ENCODE data around the gene FBXL16. TPM values are rescaled to one million over a fixed set of nuclear protein-coding genes. Genes with fewer than 3 reads are reported as not detected.

The FBXL16 gene
- total and polyA plus RNA-seq, 2 of the 13 experiments (the other 11 are each of a cell fraction or from before 2014, with no cell fraction given): 0.22 to 2.0 TPM

DNA sequence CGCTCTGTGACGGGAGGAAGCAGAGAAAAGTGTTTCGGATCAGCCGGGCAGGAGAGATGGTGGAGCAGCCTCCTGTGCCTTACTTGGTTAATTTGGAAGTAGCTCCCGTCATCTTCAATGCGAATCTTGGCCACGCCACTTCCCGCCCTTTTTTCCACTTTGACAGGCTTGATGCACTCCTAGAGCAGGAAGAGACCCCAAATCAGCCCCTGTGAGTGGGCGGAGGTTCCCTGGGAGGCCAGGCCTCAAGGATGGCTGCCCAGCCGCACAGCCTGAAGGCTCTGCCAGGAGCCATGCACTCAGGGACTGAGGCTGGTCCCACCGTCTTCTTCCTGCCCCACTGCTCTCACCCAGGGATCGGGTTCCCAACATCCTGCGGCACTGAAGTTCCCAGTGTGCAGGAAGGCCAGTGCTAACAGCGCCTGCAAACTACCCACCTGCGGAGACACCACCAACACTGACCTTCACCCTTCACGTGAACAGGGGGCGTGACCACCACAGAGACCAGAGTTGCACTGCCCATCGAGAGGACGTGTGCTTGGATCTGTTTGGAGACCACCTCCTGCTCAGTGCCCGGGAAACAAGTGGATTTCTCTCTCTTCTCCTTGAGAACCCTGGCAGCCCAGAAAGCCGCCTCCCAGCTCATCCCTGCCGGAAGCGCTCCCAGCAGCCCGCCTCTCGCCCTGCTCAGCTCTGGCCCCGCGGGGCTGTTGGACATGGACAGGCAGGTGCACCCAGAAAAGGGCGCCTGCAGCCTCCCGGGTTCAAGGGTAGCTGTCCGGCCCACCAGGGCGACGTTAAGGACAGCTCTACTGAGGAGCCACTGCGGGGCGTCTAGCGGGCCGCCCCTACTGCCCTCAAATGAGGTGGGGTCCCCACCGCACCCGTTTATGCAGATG lies 34.2 kb upstream of the FBXL16 start (continued):
- TF ChIP-seq ZNF687 (CRISPR knock-in tag; IDR thresholded peaks at IDR 0.05): peak; percentile 40
- no peak for TF ChIP-seq JUND (CRISPR knock-in tag; IDR thresholded peaks at IDR 0.05)
- no peak for TF ChIP-seq CENPT (CRISPR knock-in tag; IDR thresholded peaks at IDR 0.05; ENCODE audit: low read depth)
- TF ChIP-seq, protein P1, sequence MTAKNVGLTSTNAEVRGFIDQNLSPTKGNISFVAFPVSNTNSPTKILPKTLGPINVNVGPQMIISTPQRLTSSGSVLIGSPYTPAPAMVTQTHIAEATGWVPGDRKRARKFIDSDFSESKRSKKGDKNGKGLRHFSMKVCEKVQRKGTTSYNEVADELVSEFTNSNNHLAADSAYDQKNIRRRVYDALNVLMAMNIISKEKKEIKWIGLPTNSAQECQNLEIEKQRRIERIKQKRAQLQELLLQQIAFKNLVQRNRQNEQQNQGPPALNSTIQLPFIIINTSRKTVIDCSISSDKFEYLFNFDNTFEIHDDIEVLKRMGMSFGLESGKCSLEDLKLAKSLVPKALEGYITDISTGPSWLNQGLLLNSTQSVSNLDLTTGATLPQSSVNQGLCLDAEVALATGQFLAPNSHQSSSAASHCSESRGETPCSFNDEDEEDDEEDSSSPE (CRISPR knock-in tag; IDR thresholded peaks at IDR 0.05): no peak
- TF ChIP-seq, protein P2, sequence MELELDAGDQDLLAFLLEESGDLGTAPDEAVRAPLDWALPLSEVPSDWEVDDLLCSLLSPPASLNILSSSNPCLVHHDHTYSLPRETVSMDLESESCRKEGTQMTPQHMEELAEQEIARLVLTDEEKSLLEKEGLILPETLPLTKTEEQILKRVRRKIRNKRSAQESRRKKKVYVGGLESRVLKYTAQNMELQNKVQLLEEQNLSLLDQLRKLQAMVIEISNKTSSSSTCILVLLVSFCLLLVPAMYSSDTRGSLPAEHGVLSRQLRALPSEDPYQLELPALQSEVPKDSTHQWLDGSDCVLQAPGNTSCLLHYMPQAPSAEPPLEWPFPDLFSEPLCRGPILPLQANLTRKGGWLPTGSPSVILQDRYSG (CRISPR knock-in tag; IDR thresholded peaks at IDR 0.05): no peak
- TF ChIP-seq REST (IDR thresholded peaks at IDR 0.05; ENCODE audit: borderline replicate concordance in 1 of 2, low read depth in 1 of 2, low read length in 2 of 2): no peak
- no peak for TF ChIP-seq MED8 (CRISPR knock-in tag; IDR thresholded peaks at IDR 0.05; ENCODE audit: insufficient replicate concordance)
- TF ChIP-seq FOXA3 (CRISPR knock-in tag; IDR thresholded peaks at IDR 0.05): no peak; the same call in 1 of the 2 replicates
- TF ChIP-seq, protein P3, sequence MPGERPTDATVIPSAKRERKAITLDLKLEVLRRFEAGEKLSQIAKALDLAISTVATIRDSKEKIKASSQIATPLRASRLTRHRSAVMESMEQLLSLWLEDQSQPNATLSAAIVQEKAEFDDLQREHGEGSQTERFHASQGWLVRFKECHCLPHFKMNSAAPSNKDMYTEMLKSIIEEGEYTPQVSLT (CRISPR knock-in tag; IDR thresholded peaks at IDR 0.05; ENCODE audit: borderline replicate concordance, low read depth): no peak
- TF ChIP-seq, protein P4, sequence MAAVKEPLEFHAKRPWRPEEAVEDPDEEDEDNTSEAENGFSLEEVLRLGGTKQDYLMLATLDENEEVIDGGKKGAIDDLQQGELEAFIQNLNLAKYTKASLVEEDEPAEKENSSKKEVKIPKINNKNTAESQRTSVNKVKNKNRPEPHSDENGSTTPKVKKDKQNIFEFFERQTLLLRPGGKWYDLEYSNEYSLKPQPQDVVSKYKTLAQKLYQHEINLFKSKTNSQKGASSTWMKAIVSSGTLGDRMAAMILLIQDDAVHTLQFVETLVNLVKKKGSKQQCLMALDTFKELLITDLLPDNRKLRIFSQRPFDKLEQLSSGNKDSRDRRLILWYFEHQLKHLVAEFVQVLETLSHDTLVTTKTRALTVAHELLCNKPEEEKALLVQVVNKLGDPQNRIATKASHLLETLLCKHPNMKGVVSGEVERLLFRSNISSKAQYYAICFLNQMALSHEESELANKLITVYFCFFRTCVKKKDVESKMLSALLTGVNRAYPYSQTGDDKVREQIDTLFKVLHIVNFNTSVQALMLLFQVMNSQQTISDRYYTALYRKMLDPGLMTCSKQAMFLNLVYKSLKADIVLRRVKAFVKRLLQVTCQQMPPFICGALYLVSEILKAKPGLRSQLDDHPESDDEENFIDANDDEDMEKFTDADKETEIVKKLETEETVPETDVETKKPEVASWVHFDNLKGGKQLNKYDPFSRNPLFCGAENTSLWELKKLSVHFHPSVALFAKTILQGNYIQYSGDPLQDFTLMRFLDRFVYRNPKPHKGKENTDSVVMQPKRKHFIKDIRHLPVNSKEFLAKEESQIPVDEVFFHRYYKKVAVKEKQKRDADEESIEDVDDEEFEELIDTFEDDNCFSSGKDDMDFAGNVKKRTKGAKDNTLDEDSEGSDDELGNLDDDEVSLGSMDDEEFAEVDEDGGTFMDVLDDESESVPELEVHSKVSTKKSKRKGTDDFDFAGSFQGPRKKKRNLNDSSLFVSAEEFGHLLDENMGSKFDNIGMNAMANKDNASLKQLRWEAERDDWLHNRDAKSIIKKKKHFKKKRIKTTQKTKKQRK (IDR thresholded peaks at IDR 0.05; ENCODE audit: low read length): no peak
- TF ChIP-seq ZNF337 (CRISPR knock-in tag; IDR thresholded peaks at IDR 0.05; ENCODE audit: borderline replicate concordance, low read depth): no peak
- no peak for TF ChIP-seq ZNF747 (CRISPR knock-in tag; IDR thresholded peaks at IDR 0.05; ENCODE audit: borderline replicate concordance)
- TF ChIP-seq ZNF256 (CRISPR knock-in tag; conservative IDR thresholded peaks at IDR 0.05): no peak
